Progenitor cell of endocrine pancreas (in vitro differentiated cells): ENCODE data around the gene SHISAL2B. TPM values are rescaled to one million over a fixed set of nuclear protein-coding genes. Genes with fewer than 3 reads are reported as not detected.
"Not testable (repeated sequence)": the region's sequence is repeated elsewhere in the genome, so short reads cannot be mapped to it uniquely, and the experiment has no call there.

Experiments
- DNase-seq: peaks from one replicate; pipeline ENCODE4 v3.0.0; 2021; ENCODE audit warnings: low spot score; ENCODE audit not compliant: unreplicated experiment
- H3K27ac Mint-ChIP-seq: 2 replicates; pipeline ENCODE4 v1.8.0; 2021; ENCODE audit warnings: mild to moderate bottlenecking, moderate library complexity, mixed read lengths
- H3K27me3 Mint-ChIP-seq: 2 replicates; pipeline ENCODE4 v1.8.0; 2021; ENCODE audit warnings: mixed read lengths
- H3K36me3 Mint-ChIP-seq: 2 replicates; pipeline ENCODE4 v1.8.0; 2022; ENCODE audit warnings: mixed read lengths; ENCODE audit not compliant: insufficient read depth
- H3K4me1 Mint-ChIP-seq: 2 replicates; pipeline ENCODE4 v1.8.0; 2021; ENCODE audit warnings: low read depth, mixed read lengths
- H3K4me3 Mint-ChIP-seq: 2 replicates; pipeline ENCODE4 v1.8.0; 2021; ENCODE audit warnings: low read depth, mild to moderate bottlenecking, moderate library complexity, mixed read lengths
- H3K9me3 Mint-ChIP-seq: 2 replicates; pipeline ENCODE4 v1.8.0; 2021; ENCODE audit warnings: low read depth, mixed read lengths
- CTCF ChIP-seq: fragments of 200-600 bp; sonication (generic); IDR thresholded peaks from one replicate; pipeline ENCODE4 v1.5.0; 2021; ENCODE audit warnings: antibody characterized with exemption, mild to moderate bottlenecking; ENCODE audit not compliant: unreplicated experiment
- total RNA-seq: library from RNA; stranded (reverse); gene quantifications from 2 replicates; pipeline ENCODE4 v1.2.1, GENCODE V29; 2021

SHISAL2B gene
- total RNA-seq, 1 donor from 2014 or later = not detected

GRCh38 chr5:64700765-64701164 lies 10.5 kb downstream of the SHISAL2B start:
- Mint-ChIP-seq H3K9me3 (peaks cover 11% of the 10 kb centered on the region), H3K27me3 (peaks cover 5% of the 10 kb centered on the region), H3K27ac (no peak overlapping the region), H3K4me3 (no peak overlapping the region), H3K36me3 (peaks cover 2% of the 10 kb centered on the region), H3K4me1 (no peaks in the 10 kb centered on the region)
- no peak for TF ChIP-seq CTCF
- DNase-seq = no peak

- H3K36me3 Mint-ChIP-seq, H3K27ac Mint-ChIP-seq, H3K27me3 Mint-ChIP-seq, H3K9me3 Mint-ChIP-seq, H3K4me3 Mint-ChIP-seq, H3K4me1 Mint-ChIP-seq, DNase-seq: not testable (repeated sequence)
These were observed 15.8 kb downstream of the SHISAL2B start for GRCh38 chr5:64706074-64706473.

GRCh38 chr5:64707191-64707590 lies 16.9 kb downstream of the SHISAL2B start:
- H3K4me1 Mint-ChIP-seq = peaks cover 7% of the 10 kb centered on the region
- H3K4me3 Mint-ChIP-seq = no peak overlapping the region
- H3K27ac Mint-ChIP-seq = no peak overlapping the region
- H3K27me3 Mint-ChIP-seq = peaks cover 5% of the 10 kb centered on the region
- H3K36me3 Mint-ChIP-seq = no peaks in the 10 kb centered on the region
- no peaks in the 10 kb centered on the region for H3K9me3 Mint-ChIP-seq
- TF ChIP-seq CTCF = no peak
- no peak for DNase-seq

- not testable (repeated sequence) for H3K27me3 Mint-ChIP-seq, H3K4me1 Mint-ChIP-seq, H3K27ac Mint-ChIP-seq, DNase-seq, H3K9me3 Mint-ChIP-seq, H3K4me3 Mint-ChIP-seq, H3K36me3 Mint-ChIP-seq
These were observed 24.2 kb downstream of the SHISAL2B start for GRCh38 chr5:64714495-64714894.

GRCh38 chr5:64722588-64722987 lies 32.3 kb downstream of the SHISAL2B start:
- H3K27ac Mint-ChIP-seq = no peak overlapping the region
- no peak for TF ChIP-seq CTCF
- no peaks in the 10 kb centered on the region for H3K4me1 Mint-ChIP-seq
- H3K36me3 Mint-ChIP-seq = peaks cover 4% of the 10 kb centered on the region
- H3K27me3 Mint-ChIP-seq = no peaks in the 10 kb centered on the region
- no peak overlapping the region for H3K4me3 Mint-ChIP-seq
- no peaks in the 10 kb centered on the region for H3K9me3 Mint-ChIP-seq
- no peak for DNase-seq

- no peak for DNase-seq
- Mint-ChIP-seq H3K4me1 (peaks cover 6% of the 10 kb centered on the region), H3K27ac (no peak overlapping the region), H3K9me3 (no peaks in the 10 kb centered on the region), H3K4me3 (no peak overlapping the region), H3K36me3 (peaks cover 31% of the 10 kb centered on the region), H3K27me3 (no peaks in the 10 kb centered on the region)
- TF ChIP-seq CTCF = no peak
These were observed 36.8 kb downstream of the SHISAL2B start for GRCh38 chr5:64727150-64727549.
